Erythroblast (primary cell): ENCODE measurements around the gene MED20.

Experiments used
- DNase-seq, 2 experiments: peaks; one replicate each; lab custom pipeline; 2025; lab: John Stamatoyannopoulos, UW
- GATA1 ChIP-seq: IDR thresholded peaks from 2 replicates; pipeline ENCODE4 v1.6.1; 2011; ENCODE audit warnings: low read depth, mild to moderate bottlenecking, control low read depth, low read length, moderate library complexity
- POLR2A ChIP-seq: IDR thresholded peaks from 2 replicates; pipeline ENCODE4 v1.6.1; 2011; ENCODE audit warnings: mild to moderate bottlenecking, low read length

The MED20 gene

DNA sequence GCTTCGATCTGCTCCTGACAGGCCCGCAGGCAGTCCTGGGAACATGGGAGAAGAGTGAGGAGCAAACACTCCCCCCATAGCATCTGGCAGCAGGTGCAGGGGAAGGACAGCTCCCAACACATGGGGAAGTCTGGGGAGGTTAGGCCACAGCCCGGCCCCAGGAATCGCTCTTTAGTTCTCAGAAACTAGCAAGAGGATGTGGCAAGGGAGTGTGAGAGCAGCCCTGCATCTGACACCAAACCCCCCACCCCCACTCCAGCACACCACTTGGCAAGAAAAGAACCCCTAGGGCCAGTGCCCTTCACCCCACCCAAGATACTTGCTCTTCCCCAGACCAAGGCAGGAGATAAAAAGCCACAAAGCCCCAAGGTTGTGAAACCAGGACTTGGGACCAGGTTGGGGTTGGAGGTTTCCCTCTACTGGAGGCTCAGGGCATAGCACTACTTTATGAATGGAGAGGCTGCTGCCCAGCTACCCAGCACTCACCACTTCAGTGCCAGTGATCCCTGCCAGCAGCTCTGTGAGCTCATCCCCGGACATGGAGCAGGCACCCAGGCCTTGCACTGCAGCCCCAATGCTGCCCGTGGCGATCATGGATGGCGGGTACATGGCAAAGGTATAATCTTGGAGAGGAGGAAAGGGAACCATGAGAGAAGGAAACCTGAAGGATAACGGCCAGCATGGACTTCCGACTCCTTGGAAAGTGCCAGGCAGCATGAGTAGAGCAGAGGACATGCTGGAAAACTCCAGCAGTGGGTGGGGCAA lies 15.3 kb upstream of the MED20 start:
- TF ChIP-seq GATA1 (no peak), POLR2A (peak; percentile 42)
- peak; percentile 95 to 98 for DNase-seq

DNA sequence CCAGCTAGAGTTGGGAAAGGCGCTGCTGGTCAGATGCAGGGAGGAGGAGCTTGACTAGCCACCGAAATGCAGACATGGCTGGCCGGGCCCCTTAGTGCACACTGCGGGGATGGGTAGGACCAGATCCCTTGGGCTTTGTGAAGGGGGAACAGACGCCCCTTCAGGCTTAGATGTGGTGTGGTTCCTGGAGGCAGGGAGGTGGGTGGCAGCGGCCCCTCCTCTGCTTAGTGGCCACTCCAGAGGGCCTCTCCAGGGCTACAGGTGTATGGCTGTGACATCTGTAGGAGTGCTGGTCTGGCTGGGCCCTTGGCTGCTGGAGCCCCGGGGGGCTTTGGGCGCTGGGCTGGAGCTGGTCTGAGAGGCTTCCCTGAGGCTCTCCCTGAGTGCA lies 14.7 kb upstream of the MED20 start:
- TF ChIP-seq GATA1 (no peak), POLR2A (no peak)
- no peak for DNase-seq

DNA sequence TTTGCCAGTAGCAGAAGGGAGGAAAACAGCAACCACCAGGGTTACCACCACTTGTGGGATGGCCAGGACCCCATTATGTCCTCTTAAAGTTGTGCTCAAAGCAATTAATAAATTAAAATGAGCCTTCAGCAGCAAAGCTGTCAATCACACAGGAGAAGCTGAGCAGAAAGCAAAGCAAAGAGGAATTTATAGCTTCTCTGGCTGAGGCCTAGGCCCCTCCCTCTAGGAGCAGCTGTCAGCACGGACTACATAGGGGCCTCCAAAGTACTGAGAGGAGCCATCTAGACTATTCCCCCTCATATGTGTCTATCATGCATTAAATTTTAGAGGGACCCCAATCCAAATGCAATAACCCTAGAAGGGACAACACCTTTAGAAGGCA lies 14.2 kb upstream of the MED20 start:
- TF ChIP-seq GATA1 (no peak), POLR2A (no peak)

DNA sequence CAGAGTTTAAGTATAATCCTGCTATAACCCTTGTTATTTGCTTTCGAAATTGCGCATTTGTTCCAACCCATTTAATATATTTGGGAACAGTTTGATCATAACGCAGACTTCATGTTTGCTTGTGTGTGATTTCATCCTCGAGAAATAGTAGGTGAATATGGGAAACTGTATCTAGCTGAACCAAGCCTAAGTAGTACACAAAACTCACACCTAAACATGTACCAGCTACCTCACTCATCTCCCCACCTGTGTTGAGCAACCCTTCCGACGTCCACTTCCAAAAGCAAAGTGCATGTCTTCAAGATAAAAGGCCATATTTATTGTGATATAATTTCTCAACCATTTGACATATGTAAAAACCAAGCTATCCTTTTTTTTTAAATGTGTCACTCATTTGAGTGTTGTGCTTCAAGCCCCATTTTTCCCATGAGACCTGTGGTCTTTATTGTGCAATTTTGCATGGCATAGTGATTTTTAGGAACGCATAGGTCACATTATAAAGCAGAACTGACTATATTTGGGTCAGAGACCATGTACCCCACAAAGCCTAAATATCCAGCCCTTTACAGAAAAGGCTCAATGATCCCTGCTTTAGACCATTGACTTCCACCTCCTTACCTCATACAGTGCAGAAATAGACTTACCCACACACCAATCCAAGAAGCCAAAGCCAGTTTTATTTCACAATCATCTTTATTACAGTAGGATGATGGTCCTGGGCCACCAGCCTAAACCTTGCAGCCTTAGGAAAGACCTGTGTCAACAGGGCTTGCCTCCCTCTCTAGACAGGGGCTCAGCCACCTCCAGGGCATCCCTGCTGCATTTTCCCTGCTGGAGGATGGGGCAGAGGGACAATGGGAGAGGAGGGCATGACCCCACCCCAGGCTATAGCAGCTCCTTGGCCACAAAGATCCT lies 13.6 kb upstream of the MED20 start:
- no peak for TF ChIP-seq GATA1
- TF ChIP-seq POLR2A = peak; percentile 49

More for the DNA sequence above, 14.2 kb upstream of the MED20 start:
- DNase-seq = no peak

DNA sequence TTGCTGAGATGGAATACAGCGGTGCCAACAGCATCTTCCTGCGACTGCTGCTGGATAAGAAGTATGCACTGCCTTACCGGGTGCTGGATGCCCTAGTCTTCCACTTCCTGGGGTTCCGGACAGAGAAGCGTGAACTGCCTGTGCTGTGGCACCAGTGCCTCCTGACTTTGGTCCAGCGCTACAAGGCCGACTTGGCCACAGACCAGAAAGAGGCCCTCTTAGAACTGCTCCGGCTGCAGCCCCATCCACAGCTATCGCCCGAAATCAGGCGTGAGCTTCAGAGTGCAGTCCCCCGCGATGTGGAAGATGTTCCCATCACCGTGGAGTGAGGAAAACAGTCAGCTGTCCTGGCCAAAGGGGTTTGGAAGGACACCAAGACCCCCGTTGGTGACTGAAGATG lies 11.4 kb upstream of the MED20 start:
- TF ChIP-seq POLR2A = peak; percentile 17
- TF ChIP-seq GATA1 = no peak
- DNase-seq = no peak

More for the DNA sequence above, 13.6 kb upstream of the MED20 start:
- DNase-seq = no peak

DNA sequence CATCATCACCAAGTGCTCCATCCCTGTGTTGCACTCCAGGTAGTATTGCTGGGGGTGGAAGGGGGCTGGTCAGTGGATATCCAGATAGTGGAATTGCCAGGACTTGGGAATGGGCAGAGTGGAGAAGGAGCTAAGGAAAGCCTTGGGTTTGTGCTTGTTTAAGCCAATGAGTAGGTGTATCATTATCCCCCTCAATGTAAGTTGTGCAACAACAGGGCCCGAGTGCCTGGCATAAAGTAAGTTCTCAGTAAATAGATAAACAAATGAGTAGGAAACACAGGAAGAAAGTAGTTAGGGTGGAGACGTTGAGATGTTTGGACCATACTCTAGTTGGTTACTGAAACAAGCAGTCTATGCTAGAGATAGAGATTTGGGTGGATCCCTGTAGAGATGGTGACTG lies 10.9 kb upstream of the MED20 start:
- no peak for TF ChIP-seq POLR2A
- TF ChIP-seq GATA1 = no peak
- DNase-seq = no peak

DNA sequence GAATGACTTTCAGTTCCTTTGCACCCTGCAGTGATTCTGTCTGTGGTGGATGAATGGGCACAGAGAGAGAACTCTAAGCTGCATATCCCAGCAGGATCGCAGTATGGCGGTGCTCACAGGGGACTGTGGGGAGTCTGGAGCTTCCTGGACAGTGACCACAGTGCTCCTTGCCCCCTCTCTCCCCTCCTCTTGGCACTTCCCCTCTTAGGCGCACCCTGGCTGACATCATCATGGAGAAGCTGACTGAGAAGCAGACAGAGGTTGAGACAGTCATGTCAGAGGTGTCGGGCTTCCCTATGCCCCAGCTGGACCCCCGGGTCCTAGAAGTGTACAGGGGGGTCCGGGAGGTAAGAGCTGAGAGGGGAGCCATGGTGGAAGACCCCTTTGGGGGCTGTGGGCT lies 9.0 kb upstream of the MED20 start:
- TF ChIP-seq GATA1 (no peak), POLR2A (no peak)
- no peak for DNase-seq

DNA sequence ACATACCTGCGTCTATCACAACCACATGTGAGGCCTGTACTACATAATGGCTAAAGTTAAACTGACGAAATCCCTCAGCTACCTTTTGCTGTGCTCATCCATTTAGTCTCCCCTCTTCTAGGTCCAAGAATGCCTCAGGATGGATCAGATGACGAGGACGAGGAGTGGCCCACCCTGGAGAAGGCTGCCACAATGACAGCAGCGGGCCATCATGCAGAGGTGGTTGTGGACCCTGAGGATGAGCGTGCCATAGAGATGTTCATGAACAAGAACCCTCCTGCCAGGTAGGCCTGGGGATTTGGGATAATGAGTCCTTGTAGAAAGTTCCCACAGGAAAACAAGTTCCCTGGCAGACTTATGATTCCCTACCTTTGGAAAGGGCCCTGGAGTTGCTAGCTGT lies 6.3 kb upstream of the MED20 start:
- DNase-seq = no peak
- no peak for TF ChIP-seq GATA1
- no peak for TF ChIP-seq POLR2A

DNA sequence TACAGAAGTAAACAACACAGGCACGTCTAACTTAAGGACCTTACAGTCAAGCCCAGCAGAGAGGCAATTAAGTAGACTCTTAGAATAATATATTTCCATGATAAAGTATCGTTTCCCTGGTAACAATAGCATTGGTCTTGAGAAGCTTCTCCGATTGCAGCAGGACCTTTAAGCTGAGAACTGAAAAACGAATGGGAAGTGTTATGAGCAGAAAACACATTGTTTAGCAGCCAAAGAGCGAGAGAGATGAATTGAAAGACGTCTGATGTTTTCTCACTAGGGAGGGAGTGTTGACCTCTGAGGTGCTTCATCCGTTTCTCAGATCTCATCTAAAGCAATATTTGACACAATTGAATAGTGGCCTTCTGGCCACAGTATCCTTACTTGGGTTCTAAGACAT lies 1.2 kb upstream of the MED20 start:
- DNase-seq = peak; percentile 50 to 58
- TF ChIP-seq GATA1 = no peak
- no peak for TF ChIP-seq POLR2A

DNA sequence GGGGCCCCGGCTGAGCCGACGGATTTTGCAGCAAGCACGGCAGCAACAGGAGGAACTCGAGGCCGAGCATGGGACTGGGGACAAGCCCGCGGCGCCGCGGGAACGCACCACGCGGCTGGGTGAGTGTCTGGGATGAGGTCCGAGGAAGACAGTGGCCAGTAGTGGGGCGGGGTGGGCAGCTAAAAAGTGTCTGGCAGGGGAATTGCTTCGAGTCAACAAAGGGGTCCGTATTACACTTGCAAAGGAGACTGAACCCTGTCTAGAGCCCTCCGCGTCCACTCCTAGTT lies 716 bp upstream of the MED20 start:
- DNase-seq = peak in 1 of 2 experiments; percentile 74
- TF ChIP-seq POLR2A (no peak), GATA1 (no peak)

DNA sequence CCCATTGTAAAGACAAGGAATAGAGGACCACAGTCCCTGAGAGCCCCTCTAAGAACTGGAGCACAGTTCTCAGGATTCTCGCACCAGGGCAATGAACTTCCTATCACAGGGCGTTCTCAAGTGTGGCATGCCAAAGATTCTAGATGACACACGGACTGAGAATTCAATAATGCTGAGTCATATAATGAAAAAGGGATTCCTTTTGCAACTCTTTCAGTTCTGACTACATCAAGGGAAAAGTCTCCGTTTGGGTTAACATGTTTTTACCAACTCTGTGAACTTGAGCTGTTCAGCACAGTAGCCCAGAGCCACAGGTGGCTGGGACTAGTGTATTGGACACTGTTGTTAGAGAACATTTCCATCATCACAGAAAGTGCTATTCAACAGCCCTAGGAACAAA lies 3.4 kb downstream of the MED20 start:
- DNase-seq = peak; percentile 47 to 65
- TF ChIP-seq POLR2A (no peak), GATA1 (no peak)

DNA sequence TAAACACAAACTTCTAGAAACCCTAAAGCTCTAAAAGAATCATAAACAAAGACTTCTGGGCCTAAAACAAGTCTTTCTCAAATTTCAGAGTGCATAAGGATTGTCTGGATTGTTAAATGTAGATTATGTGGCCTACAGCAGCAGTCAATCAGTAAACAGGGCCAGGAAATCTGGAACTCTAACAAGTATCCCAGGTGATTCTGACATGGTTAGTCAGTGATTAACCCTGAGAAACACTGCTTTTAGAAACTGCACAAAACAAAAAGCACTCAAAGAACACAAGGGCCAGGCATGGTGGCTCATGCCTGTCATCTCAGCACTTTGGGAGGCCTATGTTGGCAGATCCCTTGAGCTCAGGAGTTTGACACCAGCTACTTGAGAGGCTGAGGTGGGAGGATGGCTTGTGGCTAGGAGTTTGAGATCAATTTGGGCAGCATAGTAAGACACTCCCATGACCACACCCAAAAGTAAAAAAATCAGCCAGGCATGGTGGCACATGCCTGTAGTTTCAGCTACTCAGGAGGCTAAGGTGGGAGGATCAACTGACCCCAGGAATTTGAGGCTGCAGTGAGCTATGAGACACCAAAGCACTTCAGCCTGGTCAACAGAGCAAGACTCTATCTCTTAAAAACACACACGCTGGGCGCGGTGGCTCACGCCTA lies 5.9 kb downstream of the MED20 start:
- DNase-seq = peak; percentile 44 to 70

DNA sequence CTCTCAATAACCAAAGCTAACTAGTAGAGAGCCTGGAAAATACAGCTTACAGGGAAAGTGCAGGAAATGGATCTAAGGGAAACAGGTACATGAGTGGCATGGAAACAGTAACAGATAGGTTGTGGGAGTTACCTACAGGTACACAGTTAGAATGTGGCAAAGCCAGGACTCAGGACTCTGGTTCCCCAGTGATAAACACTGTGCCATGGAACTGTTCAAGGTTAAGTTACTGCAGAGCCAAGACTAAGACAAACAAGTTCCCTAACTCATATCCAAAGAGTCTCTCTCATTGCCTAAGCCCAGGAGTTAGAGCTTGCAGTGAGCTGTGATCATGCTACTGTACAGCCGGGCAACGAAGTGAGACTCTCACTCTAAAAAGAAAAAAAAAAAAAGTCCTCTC lies 6.6 kb downstream of the MED20 start:
- TF ChIP-seq POLR2A (no peak), GATA1 (no peak)
- DNase-seq = no peak

More for the DNA sequence above, 5.9 kb downstream of the MED20 start:
- no peak for TF ChIP-seq POLR2A
- no peak for TF ChIP-seq GATA1

DNA sequence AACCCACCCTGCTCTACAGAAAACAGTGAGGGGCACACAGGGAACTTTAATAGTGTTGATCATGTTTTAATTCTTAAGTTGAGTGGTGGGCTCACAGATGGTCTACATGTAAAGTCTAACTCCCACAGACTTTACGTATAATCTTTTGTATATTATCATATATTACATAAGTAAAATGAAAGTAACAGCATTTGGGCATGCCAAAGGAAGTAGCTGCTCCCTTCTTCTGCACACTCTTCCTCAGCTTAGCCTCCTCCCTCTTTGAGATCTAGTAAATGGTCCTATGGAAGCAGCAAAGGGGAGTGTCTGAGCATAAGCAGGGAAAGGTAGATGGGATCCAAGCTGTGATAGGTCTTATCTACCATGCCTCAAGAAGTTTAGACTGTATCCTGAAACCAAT lies 11.2 kb downstream of the MED20 start:
- TF ChIP-seq GATA1 (no peak), POLR2A (no peak)
- no peak for DNase-seq
